ENCODE data around the gene PRICKLE4.

The PRICKLE4 gene

DNA sequence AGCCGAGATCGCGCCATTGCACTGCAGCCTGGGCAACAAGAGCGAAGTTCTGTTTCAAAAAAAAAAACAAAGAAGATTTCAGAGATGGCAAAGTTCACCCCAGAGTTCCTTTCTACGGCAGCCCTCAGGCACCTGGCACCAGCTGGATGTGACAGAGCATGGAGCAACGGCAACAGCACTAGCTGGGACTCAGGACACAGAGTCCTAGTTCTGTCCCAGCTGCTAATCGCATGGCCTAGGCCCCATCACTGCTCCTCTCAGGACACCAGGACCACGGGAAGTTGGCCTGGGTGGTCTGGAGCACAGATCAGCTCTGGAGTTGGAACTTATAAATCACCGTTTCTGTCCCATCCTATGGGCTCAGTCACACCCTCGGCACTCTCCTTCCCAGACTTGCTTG lies 34.5 kb upstream of the PRICKLE4 start:
- H3K79me2 ChIP-seq (ENCODE audit: control insufficient read depth, insufficient read depth, low read length, poor library complexity) = no peaks in the 10 kb centered on the region
- H3K79me1 ChIP-seq (ENCODE audit: low read length) = peaks cover 11% of the 10 kb centered on the region
- no peak overlapping the region for H3K9ac ChIP-seq (ENCODE audit: low read length)
- H2BK5ac ChIP-seq (ENCODE audit: low read depth, low read length, poor library complexity) = no peak overlapping the region
- H3K23ac ChIP-seq (ENCODE audit: low read length) = no peak overlapping the region
- no peak overlapping the region for H3K18ac ChIP-seq (ENCODE audit: low read length)
- H4K8ac ChIP-seq (ENCODE audit: low read depth, low read length) = no peak overlapping the region
- H4K12ac ChIP-seq (ENCODE audit: low read depth, low read length) = no peak overlapping the region
- no peak overlapping the region for H3K4me2 ChIP-seq (ENCODE audit: low read length)
- no peak overlapping the region for H2AFZ ChIP-seq (ENCODE audit: insufficient read depth, low read length, poor library complexity)
- no peak overlapping the region for H3K4me3 ChIP-seq (ENCODE audit: low read depth, low read length)
- H3K9me3 ChIP-seq (ENCODE audit: insufficient read depth, low read depth, low read length) = no peaks in the 10 kb centered on the region
- WGBS (ENCODE audit: extremely low coverage, insufficient coverage, insufficient read length) = no CpG with 5 or more reads among the region's 10 CpGs
- no peaks in the 10 kb centered on the region for H3K36me3 ChIP-seq (ENCODE audit: control insufficient read depth in 1 of 2, insufficient read depth in 2 of 2, low read length in 2 of 2)
- H3K14ac ChIP-seq (ENCODE audit: low read length) = no peak overlapping the region
- no peak overlapping the region for H3K4ac ChIP-seq (ENCODE audit: low read depth, low read length)
- no peak overlapping the region for H4K91ac ChIP-seq (ENCODE audit: low read depth, low read length)
- no peak overlapping the region for H2AK5ac ChIP-seq (ENCODE audit: low read length)
- no peaks in the 10 kb centered on the region for H3K27me3 ChIP-seq (ENCODE audit: insufficient read depth, low read length)
- H2BK12ac ChIP-seq (ENCODE audit: low read length) = no peak overlapping the region
- no peak overlapping the region for H2BK120ac ChIP-seq (ENCODE audit: insufficient read depth, low read length, poor library complexity)
- DNase-seq = no peak
- H3K27ac ChIP-seq (ENCODE audit: low read depth, low read length) = no peak overlapping the region
- peaks cover 20 to 31% of the 10 kb centered on the region in 2 experiments for H3K4me1 ChIP-seq (ENCODE audit: control insufficient read depth in 1 of 2, insufficient read depth in 2 of 2, low read length in 2 of 2)

DNA sequence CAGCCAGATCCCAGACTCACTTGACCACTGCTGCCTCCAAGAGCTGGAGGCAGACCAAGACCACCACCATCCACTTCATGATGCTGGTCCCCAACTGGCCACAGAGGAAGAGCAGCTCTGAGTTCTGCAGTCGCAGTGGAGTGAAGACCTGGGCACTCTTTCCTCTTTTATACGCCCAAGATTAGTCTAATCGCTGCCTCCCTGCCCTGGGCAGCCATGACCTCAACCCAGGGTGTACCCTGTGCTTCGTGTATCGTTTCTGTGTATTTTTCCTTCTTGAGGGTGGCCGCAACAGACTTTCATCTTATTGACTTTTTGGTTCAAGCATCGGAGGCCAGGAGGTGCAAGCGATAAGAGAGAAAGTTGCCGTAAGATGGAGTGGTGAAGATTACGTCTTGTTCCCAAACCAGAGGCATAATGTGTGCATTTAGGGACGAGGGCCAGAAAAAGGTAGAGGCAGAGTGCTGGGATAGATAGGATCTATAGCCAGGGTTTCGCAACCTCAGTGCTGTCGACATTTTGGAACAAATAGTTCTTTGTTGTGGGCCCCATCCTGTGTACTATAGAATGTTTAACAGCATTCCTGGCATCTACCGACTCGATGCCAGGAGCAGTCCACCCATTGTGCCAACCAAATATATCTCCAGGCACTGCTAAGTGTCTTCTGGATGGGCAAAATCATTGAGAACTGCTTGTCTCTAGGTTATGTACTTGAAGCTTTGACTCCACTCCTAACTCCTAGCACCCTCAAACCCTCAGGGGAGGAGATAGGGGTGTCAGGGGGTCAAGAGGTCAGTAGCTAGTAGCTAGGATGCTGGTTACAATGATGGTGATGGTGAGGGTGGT lies 33.1 kb upstream of the PRICKLE4 start, which contains the start of gene PGC:
Gene PGC, minus strand, starts transcription at position 142 of the 846 bp plus-strand sequence. Its CDS starts 63 bp downstream, at position 79.
- H3K9ac ChIP-seq (ENCODE audit: low read length) = no peak within 1 kb of the TSS

DNA sequence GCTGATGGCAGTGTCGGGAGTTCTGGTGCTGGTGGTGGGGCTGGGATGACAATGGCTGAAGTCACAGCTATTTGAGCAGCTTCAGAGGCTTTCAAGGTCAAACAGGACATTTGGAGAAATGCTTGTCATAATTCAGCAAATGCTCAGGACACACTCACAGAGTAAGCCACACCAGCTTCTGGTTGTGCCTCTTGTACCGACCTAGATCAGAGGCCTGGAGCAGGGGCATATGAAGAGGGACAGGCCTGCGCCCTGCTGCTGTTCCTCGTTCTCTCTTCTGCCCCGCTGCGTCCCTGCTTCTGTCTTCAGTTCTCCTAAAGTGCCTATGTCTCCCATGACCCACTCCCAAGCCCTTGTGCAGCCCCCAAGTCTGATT lies 32.5 kb upstream of the PRICKLE4 start:
- H2AFZ ChIP-seq (ENCODE audit: insufficient read depth, low read length, poor library complexity) = no peak overlapping the region
- H4K12ac ChIP-seq (ENCODE audit: low read depth, low read length) = no peak overlapping the region
- no peak overlapping the region for H3K9ac ChIP-seq (ENCODE audit: low read length)
- no peak overlapping the region for H3K4ac ChIP-seq (ENCODE audit: low read depth, low read length)
- no peak for DNase-seq
- no peaks in the 10 kb centered on the region for H3K27me3 ChIP-seq (ENCODE audit: insufficient read depth, low read length)
- H2BK5ac ChIP-seq (ENCODE audit: low read depth, low read length, poor library complexity) = peak overlapping the region; percentile 53
- H2BK12ac ChIP-seq (ENCODE audit: low read length) = peak overlapping the region; percentile 51
- no peaks in the 10 kb centered on the region for H3K36me3 ChIP-seq (ENCODE audit: control insufficient read depth in 1 of 2, insufficient read depth in 2 of 2, low read length in 2 of 2)
- H3K14ac ChIP-seq (ENCODE audit: low read length) = peak overlapping the region; percentile 50
- peak overlapping the region; percentile 4 for H4K91ac ChIP-seq (ENCODE audit: low read depth, low read length)
- no peak overlapping the region for H3K18ac ChIP-seq (ENCODE audit: low read length)
- H3K23ac ChIP-seq (ENCODE audit: low read length) = no peak overlapping the region
- H2BK120ac ChIP-seq (ENCODE audit: insufficient read depth, low read length, poor library complexity) = peak overlapping the region; percentile 52
- no peak overlapping the region for H3K27ac ChIP-seq (ENCODE audit: low read depth, low read length)
- peaks cover 4% of the 10 kb centered on the region for H3K79me1 ChIP-seq (ENCODE audit: low read length)
- H3K4me1 ChIP-seq (ENCODE audit: control insufficient read depth in 1 of 2, insufficient read depth in 2 of 2, low read length in 2 of 2) = peaks cover 15 to 21% of the 10 kb centered on the region in 2 experiments
- H3K4me2 ChIP-seq (ENCODE audit: low read length) = no peak overlapping the region
- H3K9me3 ChIP-seq (ENCODE audit: insufficient read depth, low read depth, low read length) = no peaks in the 10 kb centered on the region
- H2AK5ac ChIP-seq (ENCODE audit: low read length) = no peak overlapping the region
- H4K8ac ChIP-seq (ENCODE audit: low read depth, low read length) = no peak overlapping the region
- no peaks in the 10 kb centered on the region for H3K79me2 ChIP-seq (ENCODE audit: control insufficient read depth, insufficient read depth, low read length, poor library complexity)
- no CpG with 5 or more reads among the region's 6 CpGs for WGBS (ENCODE audit: extremely low coverage, insufficient coverage, insufficient read length)
- H3K4me3 ChIP-seq (ENCODE audit: low read depth, low read length) = no peak overlapping the region

More for the DNA sequence above, 33.1 kb upstream of the PRICKLE4 start, which contains the start of gene PGC:
- no peaks in the 10 kb centered on the region for H3K27me3 ChIP-seq (ENCODE audit: insufficient read depth, low read length)
- no peak within 1 kb of the TSS for H3K23ac ChIP-seq (ENCODE audit: low read length)
- no peaks in the 10 kb centered on the region for H3K79me2 ChIP-seq (ENCODE audit: control insufficient read depth, insufficient read depth, low read length, poor library complexity)
- H3K9me3 ChIP-seq (ENCODE audit: insufficient read depth, low read depth, low read length) = no peaks in the 10 kb centered on the region
- H3K4me3 ChIP-seq (ENCODE audit: low read depth, low read length) = no peak within 1 kb of the TSS
- peaks cover 6% of the 10 kb centered on the region for H3K79me1 ChIP-seq (ENCODE audit: low read length)
- peaks cover 15 to 25% of the 10 kb centered on the region in 2 experiments for H3K4me1 ChIP-seq (ENCODE audit: control insufficient read depth in 1 of 2, insufficient read depth in 2 of 2, low read length in 2 of 2)
- DNase-seq = peak in 1 of 2 donors; percentile 76
- no peak within 1 kb of the TSS for H2AK5ac ChIP-seq (ENCODE audit: low read length)
- H2BK12ac ChIP-seq (ENCODE audit: low read length) = peak within 1 kb of the TSS; percentile 51
- WGBS (ENCODE audit: extremely low coverage, insufficient coverage, insufficient read length) = no CpG with 5 or more reads among the region's 15 CpGs
- H3K18ac ChIP-seq (ENCODE audit: low read length) = peak within 1 kb of the TSS; percentile 25
- peak within 1 kb of the TSS; percentile 62 for H4K91ac ChIP-seq (ENCODE audit: low read depth, low read length)
- peak within 1 kb of the TSS; percentile 53 for H2BK5ac ChIP-seq (ENCODE audit: low read depth, low read length, poor library complexity)
- no peak within 1 kb of the TSS for H3K4me2 ChIP-seq (ENCODE audit: low read length)
- H4K12ac ChIP-seq (ENCODE audit: low read depth, low read length) = no peak within 1 kb of the TSS
- H3K27ac ChIP-seq (ENCODE audit: low read depth, low read length) = peak within 1 kb of the TSS; percentile 8
- H3K36me3 ChIP-seq (ENCODE audit: control insufficient read depth in 1 of 2, insufficient read depth in 2 of 2, low read length in 2 of 2) = no peaks in the 10 kb centered on the region
- H4K8ac ChIP-seq (ENCODE audit: low read depth, low read length) = no peak within 1 kb of the TSS
- no peak within 1 kb of the TSS for H3K4ac ChIP-seq (ENCODE audit: low read depth, low read length)
- peak within 1 kb of the TSS; percentile 69 for H2BK120ac ChIP-seq (ENCODE audit: insufficient read depth, low read length, poor library complexity)
- H2AFZ ChIP-seq (ENCODE audit: insufficient read depth, low read length, poor library complexity) = no peak within 1 kb of the TSS
- peak within 1 kb of the TSS; percentile 50 for H3K14ac ChIP-seq (ENCODE audit: low read length)

DNA sequence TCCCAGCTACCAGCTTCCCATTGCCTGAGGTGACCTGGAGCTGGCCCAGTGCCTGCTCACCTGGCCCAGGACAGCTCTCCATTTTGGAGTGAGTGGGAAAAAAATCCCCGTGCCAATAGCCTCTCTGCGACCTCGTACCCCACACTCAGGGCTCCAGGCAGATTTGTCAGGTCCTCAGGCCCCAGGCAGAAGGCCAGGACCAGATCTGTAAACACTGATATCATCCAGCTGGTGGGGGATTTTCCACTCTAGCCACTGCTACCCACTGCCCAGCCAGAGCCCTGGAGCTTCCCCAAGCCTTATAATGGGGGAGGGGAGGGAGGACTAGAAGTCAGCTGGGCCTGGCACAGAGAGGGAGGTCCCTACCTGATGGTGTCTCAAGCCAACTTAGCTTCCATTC lies 32.0 kb upstream of the PRICKLE4 start:
- H3K4me2 ChIP-seq (ENCODE audit: low read length) = no peak overlapping the region
- H3K23ac ChIP-seq (ENCODE audit: low read length) = no peak overlapping the region
- no peak overlapping the region for H2AFZ ChIP-seq (ENCODE audit: insufficient read depth, low read length, poor library complexity)
- H3K9me3 ChIP-seq (ENCODE audit: insufficient read depth, low read depth, low read length) = no peaks in the 10 kb centered on the region
- peak overlapping the region; percentile 32 for H4K8ac ChIP-seq (ENCODE audit: low read depth, low read length)
- H4K12ac ChIP-seq (ENCODE audit: low read depth, low read length) = no peak overlapping the region
- H3K27me3 ChIP-seq (ENCODE audit: insufficient read depth, low read length) = no peaks in the 10 kb centered on the region
- no peak overlapping the region for H3K4me3 ChIP-seq (ENCODE audit: low read depth, low read length)
- H3K18ac ChIP-seq (ENCODE audit: low read length) = no peak overlapping the region
- no peak overlapping the region for H3K4ac ChIP-seq (ENCODE audit: low read depth, low read length)
- no peaks in the 10 kb centered on the region for H3K79me2 ChIP-seq (ENCODE audit: control insufficient read depth, insufficient read depth, low read length, poor library complexity)
- H4K91ac ChIP-seq (ENCODE audit: low read depth, low read length) = peak overlapping the region; percentile 32
- no peak overlapping the region for H3K9ac ChIP-seq (ENCODE audit: low read length)
- H3K4me1 ChIP-seq (ENCODE audit: control insufficient read depth in 1 of 2, insufficient read depth in 2 of 2, low read length in 2 of 2) = peaks cover 15 to 17% of the 10 kb centered on the region in 2 experiments
- H2AK5ac ChIP-seq (ENCODE audit: low read length) = peak overlapping the region; percentile 1
- DNase-seq = no peak
- H2BK5ac ChIP-seq (ENCODE audit: low read depth, low read length, poor library complexity) = peak overlapping the region; percentile 2
- H2BK120ac ChIP-seq (ENCODE audit: insufficient read depth, low read length, poor library complexity) = peak overlapping the region; percentile 8
- H3K27ac ChIP-seq (ENCODE audit: low read depth, low read length) = no peak overlapping the region
- no peak overlapping the region for H3K14ac ChIP-seq (ENCODE audit: low read length)
- H3K79me1 ChIP-seq (ENCODE audit: low read length) = peaks cover 4% of the 10 kb centered on the region
- H3K36me3 ChIP-seq (ENCODE audit: control insufficient read depth in 1 of 2, insufficient read depth in 2 of 2, low read length in 2 of 2) = no peaks in the 10 kb centered on the region
- WGBS (ENCODE audit: extremely low coverage, insufficient coverage, insufficient read length) = no CpG with 5 or more reads among the region's 3 CpGs
- H2BK12ac ChIP-seq (ENCODE audit: low read length) = no peak overlapping the region
